Muscle layer of duodenum (tissue), 2 donors: ENCODE results near the gene NLRX1.
"Not testable (repeated sequence)": the region's sequence is repeated elsewhere in the genome, so short reads cannot be mapped to it uniquely, and the experiment has no call there.

Experiments
- H3K27ac ChIP-seq: one replicate; pipeline ENCODE4 v1.7.0; 2013; ENCODE audit warnings: mild to moderate bottlenecking, low read length
- H3K27me3 ChIP-seq: one replicate; pipeline ENCODE4 v1.7.0; 2013; ENCODE audit warnings: low read depth, mild to moderate bottlenecking, control low read depth, low read length
- H3K36me3 ChIP-seq, 2 donors: one replicate each; pipeline ENCODE4 v1.7.0; 2013; ENCODE audit warnings: low read length in 2 of 2, control low read depth in 1 of 2, mild to moderate bottlenecking in 1 of 2; ENCODE audit not compliant: insufficient read depth in 2 of 2, control insufficient read depth in 1 of 2
- H3K4me1 ChIP-seq, 2 donors: one replicate each; pipeline ENCODE4 v1.7.0; 2013; ENCODE audit warnings: low read length in 2 of 2, mild to moderate bottlenecking in 2 of 2, control low read depth in 1 of 2, moderate library complexity in 1 of 2; ENCODE audit not compliant: insufficient read depth in 2 of 2, control insufficient read depth in 1 of 2
- H3K4me3 ChIP-seq, 2 donors: one replicate each; pipeline ENCODE4 v1.7.0; 2013; ENCODE audit warnings: low read length in 2 of 2, low read depth in 1 of 2, mild to moderate bottlenecking in 1 of 2
- H3K9me3 ChIP-seq, 2 donors: one replicate each; pipeline ENCODE4 v1.7.0; 2013; ENCODE audit warnings: low read length in 2 of 2, control low read depth in 1 of 2, mild to moderate bottlenecking in 1 of 2; ENCODE audit not compliant: control insufficient read depth in 1 of 2
- donor health status: healthy.

Gene NLRX1

GRCh38 chr11:119155733-119156492, 12.6 kb upstream of the NLRX1 start:
- Histone ChIP-seq H3K27ac (no peak overlapping the region), H3K27me3 (no peaks in the 10 kb centered on the region), H3K4me1 (no peaks in the 10 kb centered on the region), H3K4me3 (no peak overlapping the region), H3K36me3 (no peaks in the 10 kb centered on the region), H3K9me3 (no peaks in the 10 kb centered on the region)

GRCh38 chr11:119156496-119156895, 12.0 kb upstream of the NLRX1 start:
- Histone ChIP-seq H3K36me3 (no peaks in the 10 kb centered on the region), H3K4me3 (no peak overlapping the region), H3K27ac (no peak overlapping the region), H3K27me3 (no peaks in the 10 kb centered on the region), H3K9me3 (no peaks in the 10 kb centered on the region), H3K4me1 (no peaks in the 10 kb centered on the region)

GRCh38 chr11:119157063-119157462, 11.5 kb upstream of the NLRX1 start:
- Histone ChIP-seq H3K36me3 (no peaks in the 10 kb centered on the region), H3K27ac (no peak overlapping the region), H3K9me3 (no peaks in the 10 kb centered on the region), H3K4me3 (no peak overlapping the region), H3K4me1 (no peaks in the 10 kb centered on the region), H3K27me3 (no peaks in the 10 kb centered on the region)

- H3K27me3 ChIP-seq: no peaks in the 10 kb centered on the region
- no peaks in the 10 kb centered on the region for H3K9me3 ChIP-seq
- H3K4me1 ChIP-seq: no peaks in the 10 kb centered on the region
- H3K36me3 ChIP-seq: no peaks in the 10 kb centered on the region
- H3K27ac ChIP-seq: no peak overlapping the region
- no peak overlapping the region for H3K4me3 ChIP-seq
These were observed 10.1 kb upstream of the NLRX1 start for GRCh38 chr11:119158467-119158866.

DNA sequence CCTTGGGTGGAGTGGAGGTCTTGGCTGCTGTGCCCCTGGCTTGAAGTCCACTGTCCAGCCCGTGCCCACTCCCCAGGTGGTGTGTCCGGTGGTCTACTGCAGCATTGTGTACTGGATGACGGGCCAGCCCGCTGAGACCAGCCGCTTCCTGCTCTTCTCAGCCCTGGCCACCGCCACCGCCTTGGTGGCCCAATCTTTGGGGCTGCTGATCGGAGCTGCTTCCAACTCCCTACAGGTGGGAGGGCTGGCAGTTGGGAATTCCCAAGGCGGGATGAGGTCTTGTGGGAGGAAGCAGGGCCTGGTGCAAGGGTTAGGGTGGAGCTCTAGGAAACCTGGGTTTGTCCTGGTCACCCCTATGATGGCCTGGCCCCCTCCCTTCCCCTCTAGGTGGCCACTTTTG, 8.4 kb upstream of the NLRX1 start:
- no peak overlapping the region for H3K27ac ChIP-seq

GRCh38 chr11:119161871-119162270, 6.7 kb upstream of the NLRX1 start:
- H3K36me3 ChIP-seq: no peaks in the 10 kb centered on the region
- H3K4me1 ChIP-seq: no peaks in the 10 kb centered on the region
- no peak overlapping the region for H3K4me3 ChIP-seq
- no peaks in the 10 kb centered on the region for H3K9me3 ChIP-seq
- no peaks in the 10 kb centered on the region for H3K27me3 ChIP-seq
- H3K27ac ChIP-seq: no peak overlapping the region

More for the DNA sequence above, 8.4 kb upstream of the NLRX1 start:
- no peaks in the 10 kb centered on the region for H3K4me1 ChIP-seq
- no peak overlapping the region for H3K4me3 ChIP-seq
- H3K36me3 ChIP-seq: no peaks in the 10 kb centered on the region
- H3K9me3 ChIP-seq: no peaks in the 10 kb centered on the region
- H3K27me3 ChIP-seq: no peaks in the 10 kb centered on the region

GRCh38 chr11:119166368-119167076, 2.0 kb upstream of the NLRX1 start:
- H3K4me3 ChIP-seq: no peak overlapping the region
- H3K27ac ChIP-seq: no peak overlapping the region
- H3K4me1 ChIP-seq: peaks cover 4 to 5% of the 10 kb centered on the region in 2 donors
- no peaks in the 10 kb centered on the region for H3K36me3 ChIP-seq
- no peaks in the 10 kb centered on the region for H3K27me3 ChIP-seq
- H3K9me3 ChIP-seq: no peaks in the 10 kb centered on the region

DNA sequence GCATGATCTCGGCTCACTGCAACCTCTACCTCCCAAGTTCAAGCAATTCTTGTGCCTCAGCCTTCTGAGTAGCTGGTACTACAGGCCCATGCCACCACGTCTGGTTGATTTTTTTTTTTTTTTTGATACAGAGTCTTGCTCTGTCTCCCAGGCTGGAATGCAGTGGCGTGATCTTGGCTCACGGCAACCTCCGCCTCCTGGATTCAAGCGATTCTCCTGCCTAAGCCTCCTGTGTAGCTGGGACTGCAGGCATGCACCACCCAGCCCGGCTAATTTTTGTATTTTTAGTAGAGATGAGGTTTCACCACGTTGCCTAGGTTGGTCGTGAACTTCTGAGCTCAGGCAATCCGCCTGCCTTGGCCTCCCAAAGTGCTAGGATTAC, 1.5 kb upstream of the NLRX1 start:
- not testable (repeated sequence) for H3K27me3 ChIP-seq, H3K27ac ChIP-seq, H3K9me3 ChIP-seq, H3K36me3 ChIP-seq, H3K4me1 ChIP-seq, H3K4me3 ChIP-seq

DNA sequence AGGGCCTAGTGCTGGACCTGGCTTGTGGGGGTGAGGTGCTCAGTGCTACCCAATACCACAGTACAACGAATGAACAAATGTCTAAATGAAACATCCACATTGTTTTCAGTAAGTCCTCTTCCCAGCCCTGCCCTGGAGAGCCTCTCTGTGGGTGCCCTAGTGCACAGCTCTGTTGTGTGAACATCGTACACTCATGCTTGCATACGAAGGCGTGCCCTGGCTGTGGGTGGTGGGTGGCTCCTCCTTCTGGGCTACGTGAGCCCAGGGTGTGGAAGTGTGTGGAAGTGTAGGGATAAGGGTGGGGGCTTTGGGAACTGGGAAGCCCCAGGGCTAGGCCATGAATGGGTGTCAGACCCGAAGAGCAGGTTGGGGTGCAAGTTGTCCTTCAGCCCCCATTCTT, 592 bp upstream of the NLRX1 start:
- no peaks in the 10 kb centered on the region for H3K36me3 ChIP-seq
- no peaks in the 10 kb centered on the region for H3K27me3 ChIP-seq
- peak overlapping the region in 1 of 2 donors; percentile 85 for H3K4me3 ChIP-seq
- peaks cover 4 to 5% of the 10 kb centered on the region in 2 donors for H3K4me1 ChIP-seq
- H3K27ac ChIP-seq: peak overlapping the region; percentile 83
- no peaks in the 10 kb centered on the region for H3K9me3 ChIP-seq

GRCh38 chr11:119169282-119169719, 776 bp downstream of the NLRX1 start:
- Histone ChIP-seq H3K4me1 (peaks cover 4 to 5% of the 10 kb centered on the region in 2 donors), H3K4me3 (peak overlapping the region; percentile 84 to 85), H3K27me3 (no peaks in the 10 kb centered on the region), H3K36me3 (peaks cover 6 to 12% of the 10 kb centered on the region in 2 donors), H3K27ac (peak overlapping the region; percentile 83), H3K9me3 (no peaks in the 10 kb centered on the region)

- Histone ChIP-seq H3K4me1 (peaks cover 4 to 5% of the 10 kb centered on the region in 2 donors), H3K9me3 (no peaks in the 10 kb centered on the region), H3K36me3 (peaks cover 9 to 32% of the 10 kb centered on the region in 2 donors), H3K27me3 (no peaks in the 10 kb centered on the region), H3K4me3 (no peak overlapping the region), H3K27ac (no peak overlapping the region)
These were observed 4.0 kb downstream of the NLRX1 start for GRCh38 chr11:119172513-119172912.
